Glomerular visceral epithelial cell (primary cell): ENCODE data around the gene CYSRT1.

Source experiments
- DNase-seq: peaks from one replicate; pipeline ENCODE4 v3.0.0-alpha.2; 2016; ENCODE audit errors: extremely low spot score

Gene CYSRT1

GRCh38 chr9:137212520-137212919 lies 12.5 kb upstream of the CYSRT1 start:
- DNase-seq = no peak

- DNase-seq = no peak
Observed at GRCh38 chr9:137213160-137214060, 11.6 kb upstream of the CYSRT1 start.

GRCh38 chr9:137214620-137215019 lies 10.4 kb upstream of the CYSRT1 start:
- no peak for DNase-seq

GRCh38 chr9:137215196-137215986 lies 9.6 kb upstream of the CYSRT1 start:
- DNase-seq = no peak

- no peak for DNase-seq
Observed at GRCh38 chr9:137216188-137216965, 8.6 kb upstream of the CYSRT1 start.

- no peak for DNase-seq
Observed at GRCh38 chr9:137217276-137218211, 7.4 kb upstream of the CYSRT1 start.

GRCh38 chr9:137218212-137218753 lies 6.7 kb upstream of the CYSRT1 start:
- no peak for DNase-seq

GRCh38 chr9:137218754-137219271 lies 6.2 kb upstream of the CYSRT1 start:
- DNase-seq = peak; percentile 31

GRCh38 chr9:137219757-137220316 lies 5.1 kb upstream of the CYSRT1 start:
- no peak for DNase-seq

- no peak for DNase-seq
Observed at GRCh38 chr9:137220317-137221094, 4.5 kb upstream of the CYSRT1 start.

GRCh38 chr9:137221095-137221505 lies 3.9 kb upstream of the CYSRT1 start:
- DNase-seq = no peak

- DNase-seq = no peak
Observed at GRCh38 chr9:137221506-137222111, 3.4 kb upstream of the CYSRT1 start.

GRCh38 chr9:137222190-137223077 lies 2.5 kb upstream of the CYSRT1 start, which contains the start of gene RNF208:
RNF208 (minus strand) TSS chr9:137222240; CDS start chr9:137221212, 1,028 bp downstream.
- DNase-seq = no peak

- peak; percentile 99 for DNase-seq
Observed at GRCh38 chr9:137223078-137223970, 1.6 kb upstream of the CYSRT1 start.

- DNase-seq = no peak
Observed at GRCh38 chr9:137225699-137226331, 841 bp downstream of the CYSRT1 start.
